Activated CD4-positive, CD25-positive, alpha-beta regulatory T cell treated with anti-CD3 and anti-CD28 coated beads, Interleukin-2, amount 50 U/mL, for 16 hours (primary cell): ENCODE results near the gene EIF4G3.
A peak's percentile ranks its signal among the peaks of the same experiment; 100 is the strongest.
"Not testable (repeated sequence)": the region's sequence is repeated elsewhere in the genome, so short reads cannot be mapped to it uniquely, and the experiment has no call there.

ENCODE experiments used
- DNase-seq: peaks from one replicate; pipeline ENCODE4 v3.0.0-alpha.2; 2020; ENCODE audit warnings: low read depth, low spot score

EIF4G3 gene

GRCh38 chr1:21030181-21030580, 146.5 kb downstream of the EIF4G3 start:
- no peak for DNase-seq

GRCh38 chr1:21028520-21029145, 148.1 kb downstream of the EIF4G3 start:
- DNase-seq = no peak

GRCh38 chr1:21027805-21028204, 148.9 kb downstream of the EIF4G3 start:
- DNase-seq = no peak

- no peak for DNase-seq
Observed at GRCh38 chr1:21024918-21025317, 151.8 kb downstream of the EIF4G3 start.

- DNase-seq = not testable (repeated sequence)
Observed at GRCh38 chr1:21024136-21024896, 152.4 kb downstream of the EIF4G3 start.

GRCh38 chr1:21022279-21023040, 154.2 kb downstream of the EIF4G3 start:
- peak; percentile 4 for DNase-seq

GRCh38 chr1:21021311-21021710, 155.4 kb downstream of the EIF4G3 start:
- no peak for DNase-seq

GRCh38 chr1:21020151-21020550, 156.5 kb downstream of the EIF4G3 start:
- DNase-seq = no peak

GRCh38 chr1:21018673-21019072, 158.0 kb downstream of the EIF4G3 start:
- no peak for DNase-seq

- no peak for DNase-seq
Observed at GRCh38 chr1:21013510-21013909, 163.2 kb downstream of the EIF4G3 start.

GRCh38 chr1:21012937-21013336, 163.8 kb downstream of the EIF4G3 start:
- no peak for DNase-seq

- no peak for DNase-seq
Observed at GRCh38 chr1:21007876-21008275, 168.8 kb downstream of the EIF4G3 start.

- DNase-seq = no peak
Observed at GRCh38 chr1:21005466-21006239, 171.0 kb downstream of the EIF4G3 start.

GRCh38 chr1:21003281-21004045, 173.2 kb downstream of the EIF4G3 start:
- no peak for DNase-seq

- no peak for DNase-seq
Observed at GRCh38 chr1:21001042-21001441, 175.7 kb downstream of the EIF4G3 start.

- no peak for DNase-seq
Observed at GRCh38 chr1:21000245-21000594, 176.5 kb downstream of the EIF4G3 start.

GRCh38 chr1:20999525-21000244, 177.0 kb downstream of the EIF4G3 start:
- no peak for DNase-seq

- no peak for DNase-seq
Observed at GRCh38 chr1:20998826-20999225, 177.9 kb downstream of the EIF4G3 start.

- DNase-seq = no peak
Observed at GRCh38 chr1:20997602-20998224, 179.0 kb downstream of the EIF4G3 start.

GRCh38 chr1:20996554-20996953, 180.1 kb downstream of the EIF4G3 start:
- no peak for DNase-seq
